ENCODE data around the gene SF1. TPM values are rescaled to one million over a fixed set of nuclear protein-coding genes. Genes with fewer than 3 reads are reported as not detected.

SF1 gene
- total and polyA plus RNA-seq, 2 of the 8 experiments (the other 6 are each of a cell fraction or from before 2014, with no cell fraction given), result 72.7 to 353 TPM

DNA sequence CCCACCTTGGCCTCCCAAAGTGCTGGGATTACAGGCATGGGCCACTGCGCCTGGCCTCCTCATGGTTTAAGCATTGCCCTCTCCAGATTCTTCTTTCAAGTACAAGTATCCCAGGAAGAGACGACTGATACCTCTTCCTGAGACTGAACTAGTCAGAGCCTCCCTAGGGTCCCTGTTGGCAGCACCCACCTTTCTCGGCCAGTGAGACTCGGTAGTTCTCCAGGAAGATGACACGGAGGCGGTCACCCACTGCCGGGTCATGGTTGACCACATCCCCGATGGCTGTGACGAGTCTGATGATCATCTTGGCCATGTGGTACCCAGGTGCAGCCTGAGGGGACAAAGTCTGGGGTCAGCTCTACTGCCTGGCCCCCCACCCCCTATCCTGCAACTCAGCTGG is 27.2 kb downstream of the SF1 start (continued):
- TF ChIP-seq, protein P1, sequence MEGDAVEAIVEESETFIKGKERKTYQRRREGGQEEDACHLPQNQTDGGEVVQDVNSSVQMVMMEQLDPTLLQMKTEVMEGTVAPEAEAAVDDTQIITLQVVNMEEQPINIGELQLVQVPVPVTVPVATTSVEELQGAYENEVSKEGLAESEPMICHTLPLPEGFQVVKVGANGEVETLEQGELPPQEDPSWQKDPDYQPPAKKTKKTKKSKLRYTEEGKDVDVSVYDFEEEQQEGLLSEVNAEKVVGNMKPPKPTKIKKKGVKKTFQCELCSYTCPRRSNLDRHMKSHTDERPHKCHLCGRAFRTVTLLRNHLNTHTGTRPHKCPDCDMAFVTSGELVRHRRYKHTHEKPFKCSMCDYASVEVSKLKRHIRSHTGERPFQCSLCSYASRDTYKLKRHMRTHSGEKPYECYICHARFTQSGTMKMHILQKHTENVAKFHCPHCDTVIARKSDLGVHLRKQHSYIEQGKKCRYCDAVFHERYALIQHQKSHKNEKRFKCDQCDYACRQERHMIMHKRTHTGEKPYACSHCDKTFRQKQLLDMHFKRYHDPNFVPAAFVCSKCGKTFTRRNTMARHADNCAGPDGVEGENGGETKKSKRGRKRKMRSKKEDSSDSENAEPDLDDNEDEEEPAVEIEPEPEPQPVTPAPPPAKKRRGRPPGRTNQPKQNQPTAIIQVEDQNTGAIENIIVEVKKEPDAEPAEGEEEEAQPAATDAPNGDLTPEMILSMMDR (IDR thresholded peaks at IDR 0.05; ENCODE audit: control extremely low read depth in 1 of 3, insufficient read depth in 1 of 3, low read depth in 1 of 3, low read length in 3 of 3), result no peak
- TF ChIP-seq HDAC2 (IDR thresholded peaks at IDR 0.05; ENCODE audit: borderline replicate concordance in 1 of 2, low read depth in 2 of 2, low read length in 2 of 2) (no peak), RBBP5 (IDR thresholded peaks at IDR 0.05; ENCODE audit: borderline replicate concordance, low read depth, low read length) (no peak), POU5F1 (IDR thresholded peaks at IDR 0.05; ENCODE audit: low read depth, low read length) (no peak), YY1 (IDR thresholded peaks at IDR 0.05; ENCODE audit: low read depth, low read length) (no peak), CEBPB (IDR thresholded peaks at IDR 0.05; ENCODE audit: low read depth, low read length) (no peak)

All from H1 (cell line).